Endodermal cell (in vitro differentiated cells): Measurements from ENCODE around the gene EIF4G3. TPM values are rescaled to one million over a fixed set of nuclear protein-coding genes. Genes with fewer than 3 reads are reported as not detected.
"Not testable (repeated sequence)": the region's sequence is repeated elsewhere in the genome, so short reads cannot be mapped to it uniquely, and the experiment has no call there.

Experiments used
- DNase-seq: peaks from one replicate; pipeline ENCODE4 v3.0.0-alpha.2; 2017
- H3K27ac ChIP-seq: 2 replicates; pipeline ENCODE4 v1.5.1; 2013; ENCODE audit warnings: mild to moderate bottlenecking, low read depth, low read length, moderate library complexity
- H3K27me3 ChIP-seq: 2 replicates; pipeline ENCODE4 v1.6.1; 2013; ENCODE audit warnings: mild to moderate bottlenecking, low read length, moderate library complexity; ENCODE audit not compliant: insufficient read depth, control insufficient read depth, poor library complexity, severe bottlenecking
- H3K36me3 ChIP-seq: 2 replicates; pipeline ENCODE4 v1.7.0; 2013; ENCODE audit warnings: mild to moderate bottlenecking, low read length, moderate library complexity; ENCODE audit not compliant: control insufficient read depth, insufficient read depth
- H3K4me1 ChIP-seq: one replicate; pipeline ENCODE4 v1.7.0; 2013; ENCODE audit warnings: low read length; ENCODE audit not compliant: control insufficient read depth, insufficient read depth
- H3K4me3 ChIP-seq: 2 replicates; pipeline ENCODE4 v1.5.1; 2013; ENCODE audit warnings: mild to moderate bottlenecking, low read length, moderate library complexity
- H3K9ac ChIP-seq: 2 replicates; pipeline ENCODE4 v1.6.1; 2013; ENCODE audit warnings: mild to moderate bottlenecking, low read length, moderate library complexity; ENCODE audit not compliant: poor library complexity, severe bottlenecking; ENCODE audit errors: extremely low read depth
- H3K9me3 ChIP-seq: 2 replicates; pipeline ENCODE4 v1.6.1; 2013; ENCODE audit warnings: mild to moderate bottlenecking, low read length, moderate library complexity; ENCODE audit not compliant: control insufficient read depth
- H3K27ac Mint-ChIP-seq: 2 replicates; pipeline ENCODE4 v1.8.0; 2020; ENCODE audit warnings: mixed read lengths
- H3K27me3 Mint-ChIP-seq: 2 replicates; pipeline ENCODE4 v1.8.0; 2021; ENCODE audit warnings: mild to moderate bottlenecking, mixed read lengths; ENCODE audit not compliant: insufficient read depth
- H3K36me3 Mint-ChIP-seq: 2 replicates; pipeline ENCODE4 v1.8.0; 2020; ENCODE audit warnings: low read depth, mixed read lengths
- H3K4me1 Mint-ChIP-seq: 2 replicates; pipeline ENCODE4 v1.8.0; 2020; ENCODE audit warnings: mixed read lengths
- H3K4me3 Mint-ChIP-seq: 2 replicates; pipeline ENCODE4 v1.8.0; 2020; ENCODE audit warnings: mild to moderate bottlenecking, moderate library complexity, mixed read lengths
- H3K9me3 Mint-ChIP-seq: 2 replicates; pipeline ENCODE4 v1.8.0; 2020; ENCODE audit warnings: mild to moderate bottlenecking, mixed read lengths
- WGBS, 2 experiments: methylation state at CpG; one replicate each; pipeline versions ENCODE4 v1.1.5 to v1.1.7; 2013; ENCODE audit warnings: missing lambda C conversion rate in 2 of 2, mixed read lengths in 1 of 2; ENCODE audit not compliant: insufficient coverage in 1 of 2, insufficient read length in 1 of 2; 5-methylcytosine and 5-hydroxymethylcytosine counted together
- total RNA-seq, 2 donors: library from RNA; stranded (reverse); fragmentation: NEBNext Ultra II Directional in 1 of 2; extraction: Animal tissue kit (Norgen Biotek cat#: 25700) in 1 of 2; gene quantifications; 2 replicates in 1 of 2; 3 replicates in 1 of 2; pipeline ENCODE4 v1.2.1, GENCODE V29; 2021
- TF ChIP-seq, protein P1 (sequence below): fragments of 200-600 bp; sonication (generic); conservative IDR thresholded peaks from 2 replicates; pipeline ENCODE4 v1.5.0; 2021; ENCODE audit warnings: antibody characterized with exemption, mild to moderate bottlenecking

The EIF4G3 gene
- total RNA-seq, 2 donors from 2014 or later: 101 to 103 TPM

DNA sequence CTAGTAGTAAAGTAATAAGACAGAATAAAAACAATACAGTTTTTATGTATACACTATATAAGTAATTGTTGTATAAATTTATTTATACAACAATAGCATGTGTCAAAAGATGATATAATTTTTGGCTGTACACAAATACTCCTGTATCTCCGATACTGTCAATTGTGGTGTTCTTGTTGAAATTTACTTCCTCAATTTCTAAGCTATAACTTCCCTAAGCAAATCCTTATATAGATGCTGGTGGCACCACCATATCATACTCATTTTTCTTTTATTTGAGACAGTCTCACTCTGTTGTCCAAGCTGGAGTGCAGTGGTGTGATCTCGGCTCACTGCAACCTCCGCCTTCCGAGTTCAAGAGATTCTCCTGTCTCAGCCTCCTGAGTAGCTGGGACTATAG lies 248.6 kb downstream of the EIF4G3 start:
- Mint-ChIP-seq H3K27me3 (no peaks in the 10 kb centered on the region), H3K4me3 (no peak overlapping the region), H3K9me3 (no peaks in the 10 kb centered on the region), H3K27ac (no peak overlapping the region), H3K4me1 (no peaks in the 10 kb centered on the region), H3K36me3 (peaks cover 23% of the 10 kb centered on the region)
- no peaks in the 10 kb centered on the region for H3K9me3 ChIP-seq
- no peaks in the 10 kb centered on the region for H3K27me3 ChIP-seq
- peaks cover 28% of the 10 kb centered on the region for H3K36me3 ChIP-seq
- TF ChIP-seq, protein P1, sequence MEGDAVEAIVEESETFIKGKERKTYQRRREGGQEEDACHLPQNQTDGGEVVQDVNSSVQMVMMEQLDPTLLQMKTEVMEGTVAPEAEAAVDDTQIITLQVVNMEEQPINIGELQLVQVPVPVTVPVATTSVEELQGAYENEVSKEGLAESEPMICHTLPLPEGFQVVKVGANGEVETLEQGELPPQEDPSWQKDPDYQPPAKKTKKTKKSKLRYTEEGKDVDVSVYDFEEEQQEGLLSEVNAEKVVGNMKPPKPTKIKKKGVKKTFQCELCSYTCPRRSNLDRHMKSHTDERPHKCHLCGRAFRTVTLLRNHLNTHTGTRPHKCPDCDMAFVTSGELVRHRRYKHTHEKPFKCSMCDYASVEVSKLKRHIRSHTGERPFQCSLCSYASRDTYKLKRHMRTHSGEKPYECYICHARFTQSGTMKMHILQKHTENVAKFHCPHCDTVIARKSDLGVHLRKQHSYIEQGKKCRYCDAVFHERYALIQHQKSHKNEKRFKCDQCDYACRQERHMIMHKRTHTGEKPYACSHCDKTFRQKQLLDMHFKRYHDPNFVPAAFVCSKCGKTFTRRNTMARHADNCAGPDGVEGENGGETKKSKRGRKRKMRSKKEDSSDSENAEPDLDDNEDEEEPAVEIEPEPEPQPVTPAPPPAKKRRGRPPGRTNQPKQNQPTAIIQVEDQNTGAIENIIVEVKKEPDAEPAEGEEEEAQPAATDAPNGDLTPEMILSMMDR: no peak
- no peaks in the 10 kb centered on the region for H3K4me1 ChIP-seq
- 85 to 94% methylated on average over 3 to 4 of the region's 4 CpGs for WGBS, 2 experiments
- DNase-seq: no peak
- no peak overlapping the region for H3K27ac ChIP-seq
- H3K9ac ChIP-seq: no peak overlapping the region
- H3K4me3 ChIP-seq: no peak overlapping the region

DNA sequence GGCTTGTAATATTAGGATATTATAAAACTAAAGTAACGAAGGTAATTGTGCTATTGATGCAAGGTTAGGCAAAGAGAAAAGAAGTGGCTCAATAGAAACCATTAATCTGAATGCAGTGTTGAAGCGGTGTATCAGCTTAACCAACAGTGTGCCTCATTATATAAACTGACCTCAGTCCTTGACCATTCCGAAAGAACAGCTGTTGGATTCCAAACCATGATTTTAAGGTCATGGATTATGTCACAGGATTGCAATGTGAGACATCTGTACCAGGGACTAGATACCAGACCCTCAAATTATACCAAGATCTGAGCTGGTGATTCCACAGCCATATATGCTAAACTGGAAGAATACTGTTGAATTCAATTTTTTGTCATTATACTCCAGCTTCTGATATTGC lies 255.4 kb downstream of the EIF4G3 start:
- Histone ChIP-seq H3K9ac (no peak overlapping the region), H3K27me3 (no peaks in the 10 kb centered on the region), H3K9me3 (no peaks in the 10 kb centered on the region), H3K4me1 (no peaks in the 10 kb centered on the region), H3K4me3 (no peak overlapping the region), H3K36me3 (peaks cover 7% of the 10 kb centered on the region), H3K27ac (no peak overlapping the region)
- Mint-ChIP-seq H3K27me3 (no peaks in the 10 kb centered on the region), H3K4me1 (no peaks in the 10 kb centered on the region), H3K4me3 (no peak overlapping the region), H3K36me3 (peaks cover 2% of the 10 kb centered on the region), H3K27ac (no peak overlapping the region), H3K9me3 (no peaks in the 10 kb centered on the region)
- TF ChIP-seq, protein P1: no peak
- no peak for DNase-seq
- 97 to 100% methylated on average over 3 of the region's 3 CpGs for WGBS, 2 experiments

DNA sequence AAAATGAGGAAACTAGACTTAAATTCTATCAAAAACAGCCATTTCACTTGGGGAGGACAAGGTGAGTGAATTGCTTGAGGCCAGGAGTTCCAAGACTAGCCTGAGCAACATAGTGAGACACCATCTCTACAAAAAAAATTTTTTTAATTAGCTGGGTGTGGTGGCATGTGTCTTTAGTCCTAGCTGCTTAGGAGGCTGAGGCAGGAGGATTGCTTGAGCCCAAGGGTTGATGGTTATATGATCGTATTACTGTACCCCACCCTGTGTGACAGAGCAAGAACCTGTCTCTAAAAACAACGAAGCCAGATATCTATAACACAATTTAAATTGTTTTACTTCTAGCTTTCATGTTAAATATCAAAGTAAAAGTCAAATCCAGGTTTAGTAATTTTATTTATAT lies 263.5 kb downstream of the EIF4G3 start:
- Histone ChIP-seq H3K9ac (no peak overlapping the region), H3K4me1 (no peaks in the 10 kb centered on the region), H3K27ac (no peak overlapping the region), H3K36me3 (peaks cover 10% of the 10 kb centered on the region), H3K27me3 (no peaks in the 10 kb centered on the region), H3K9me3 (no peaks in the 10 kb centered on the region), H3K4me3 (no peak overlapping the region)
- DNase-seq: no peak
- H3K4me1 Mint-ChIP-seq: peaks cover 2% of the 10 kb centered on the region
- H3K9me3 Mint-ChIP-seq: no peaks in the 10 kb centered on the region
- H3K36me3 Mint-ChIP-seq: peaks cover 12% of the 10 kb centered on the region
- no peaks in the 10 kb centered on the region for H3K27me3 Mint-ChIP-seq
- TF ChIP-seq, protein P1: no peak
- 80 to 90% methylated on average over 1 to 2 of the region's 2 CpGs for WGBS, 2 experiments
- H3K27ac Mint-ChIP-seq: no peak overlapping the region
- H3K4me3 Mint-ChIP-seq: no peak overlapping the region

DNA sequence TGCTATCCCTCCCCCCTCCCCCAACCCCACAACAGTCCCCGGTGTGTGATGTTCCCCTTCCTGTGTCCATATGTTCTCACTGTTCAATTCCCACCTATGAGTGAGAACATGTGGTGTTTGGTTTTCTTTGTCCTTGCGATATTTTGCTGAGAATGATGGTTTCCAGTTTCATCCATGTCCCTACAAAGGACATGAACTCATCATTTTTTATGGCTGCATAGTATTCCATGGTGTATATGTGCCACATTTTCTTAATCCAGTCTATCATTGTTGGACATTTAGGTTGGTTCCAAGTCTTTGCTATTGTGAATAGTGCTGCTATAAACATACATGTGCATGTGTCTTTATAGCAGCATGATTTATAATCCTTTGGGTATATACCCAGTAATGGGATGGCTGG lies 269.2 kb downstream of the EIF4G3 start:
- not testable (repeated sequence) for H3K27me3 ChIP-seq, H3K4me3 ChIP-seq, H3K9me3 Mint-ChIP-seq, H3K27ac ChIP-seq, H3K4me1 ChIP-seq, DNase-seq, H3K9ac ChIP-seq, H3K27me3 Mint-ChIP-seq, H3K4me1 Mint-ChIP-seq, H3K4me3 Mint-ChIP-seq, H3K27ac Mint-ChIP-seq, H3K9me3 ChIP-seq
- WGBS, 2 experiments: 100% methylated on average over 1 of the region's 2 CpGs; no CpG with 5 or more reads in 1 of the 2 experiments
- H3K36me3 ChIP-seq: peaks cover 26% of the 10 kb centered on the region
- H3K36me3 Mint-ChIP-seq: peaks cover 21% of the 10 kb centered on the region
